Measurements from ENCODE around the gene RNF103.
A peak's percentile ranks its signal among the peaks of the same experiment; 100 is the strongest.
"Not testable (repeated sequence)": the region's sequence is repeated elsewhere in the genome, so short reads cannot be mapped to it uniquely, and the experiment has no call there.

Gene RNF103

GRCh38 chr2:86608832-86609410 is 14.7 kb downstream of the RNF103 start:
- peak overlapping the region; percentile 2 for H3K27ac Mint-ChIP-seq

DNA sequence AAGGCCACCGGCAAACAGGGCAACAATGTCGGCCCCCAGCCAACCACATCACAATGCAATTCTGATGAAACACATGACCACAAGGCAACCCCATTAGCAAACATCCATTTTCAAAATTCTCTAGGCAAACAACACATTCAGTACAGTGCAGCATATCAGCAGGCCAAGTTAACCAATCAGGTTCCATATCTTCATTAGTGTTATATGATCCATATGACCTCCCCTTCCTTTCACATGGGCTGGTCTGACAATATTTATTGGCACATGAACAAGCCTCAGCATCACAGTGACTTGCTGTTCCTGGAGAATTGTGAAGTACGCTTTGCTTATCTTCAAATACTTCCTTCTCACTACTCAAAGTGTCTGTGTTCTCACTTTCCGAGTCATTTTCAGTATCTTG is 19.8 kb downstream of the RNF103 start:
- Mint-ChIP-seq H3K9me3 (no peaks in the 10 kb centered on the region), H3K4me3 (no peak overlapping the region)

More at GRCh38 chr2:86608832-86609410, 14.7 kb downstream of the RNF103 start:
- H3K27me3 Mint-ChIP-seq, result no peaks in the 10 kb centered on the region
- peaks cover 23% of the 10 kb centered on the region for H3K4me1 Mint-ChIP-seq
- no peak overlapping the region for H3K4me3 Mint-ChIP-seq
- no peaks in the 10 kb centered on the region for H3K9me3 Mint-ChIP-seq
- H3K36me3 Mint-ChIP-seq, result peaks cover 26% of the 10 kb centered on the region

DNA sequence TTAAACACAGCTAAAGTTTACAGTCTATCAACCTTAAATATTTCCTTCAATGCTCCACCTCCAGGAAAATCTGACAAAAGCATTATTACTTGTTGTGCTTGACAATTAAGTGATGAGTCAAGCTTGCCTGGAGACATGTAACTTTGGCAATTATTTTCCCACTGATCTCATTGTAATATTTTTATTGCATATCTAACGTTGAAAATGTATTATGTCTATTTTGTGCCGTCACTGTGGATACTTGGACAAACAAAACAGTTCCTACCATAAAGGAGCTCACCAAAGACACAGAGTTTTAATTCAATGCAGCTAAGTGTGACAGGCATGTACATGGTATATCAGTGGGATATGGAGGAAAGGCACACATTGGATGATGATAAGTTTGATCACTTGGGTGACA is 24.7 kb downstream of the RNF103 start:
- Mint-ChIP-seq H3K27ac (peak overlapping the region; percentile 20), H3K4me1 (no peaks in the 10 kb centered on the region), H3K36me3 (peaks cover 3% of the 10 kb centered on the region), H3K27me3 (peaks cover 1% of the 10 kb centered on the region), H3K4me3 (no peak overlapping the region), H3K9me3 (no peaks in the 10 kb centered on the region)

More for the DNA sequence above, 19.8 kb downstream of the RNF103 start:
- no peak overlapping the region for H3K27ac Mint-ChIP-seq
- no peaks in the 10 kb centered on the region for H3K27me3 Mint-ChIP-seq
- peaks cover 20% of the 10 kb centered on the region for H3K36me3 Mint-ChIP-seq
- H3K4me1 Mint-ChIP-seq, result peaks cover 6% of the 10 kb centered on the region

- H3K4me3 Mint-ChIP-seq, result no peak overlapping the region
- H3K9me3 Mint-ChIP-seq, result no peaks in the 10 kb centered on the region
- H3K27ac Mint-ChIP-seq, result no peak overlapping the region
- H3K36me3 Mint-ChIP-seq, result no peaks in the 10 kb centered on the region
- no peaks in the 10 kb centered on the region for H3K4me1 Mint-ChIP-seq
- H3K27me3 Mint-ChIP-seq, result peaks cover 1% of the 10 kb centered on the region
These were observed 27.5 kb downstream of the RNF103 start for GRCh38 chr2:86596118-86596517.

GRCh38 chr2:86593266-86593665 is 30.4 kb downstream of the RNF103 start:
- Mint-ChIP-seq H3K27ac (no peak overlapping the region), H3K4me3 (no peak overlapping the region), H3K9me3 (no peaks in the 10 kb centered on the region), H3K27me3 (peaks cover 1% of the 10 kb centered on the region), H3K4me1 (no peaks in the 10 kb centered on the region), H3K36me3 (no peaks in the 10 kb centered on the region)

GRCh38 chr2:86592547-86593230 is 31.0 kb downstream of the RNF103 start:
- no peaks in the 10 kb centered on the region for H3K36me3 Mint-ChIP-seq
- H3K9me3 Mint-ChIP-seq, result no peaks in the 10 kb centered on the region
- peaks cover 1% of the 10 kb centered on the region for H3K27me3 Mint-ChIP-seq
- H3K4me1 Mint-ChIP-seq, result no peaks in the 10 kb centered on the region
- no peak overlapping the region for H3K4me3 Mint-ChIP-seq
- no peak overlapping the region for H3K27ac Mint-ChIP-seq

GRCh38 chr2:86589701-86590100 is 34.0 kb downstream of the RNF103 start:
- not testable (repeated sequence) for H3K4me3 Mint-ChIP-seq, H3K27me3 Mint-ChIP-seq, H3K4me1 Mint-ChIP-seq, H3K27ac Mint-ChIP-seq, H3K9me3 Mint-ChIP-seq, H3K36me3 Mint-ChIP-seq

GRCh38 chr2:86584151-86584913 is 39.3 kb downstream of the RNF103 start:
- Mint-ChIP-seq H3K27ac (peak overlapping the region; percentile 91), H3K9me3 (peaks cover 4% of the 10 kb centered on the region), H3K27me3 (no peaks in the 10 kb centered on the region), H3K4me1 (peaks cover 20% of the 10 kb centered on the region), H3K36me3 (no peaks in the 10 kb centered on the region), H3K4me3 (peak overlapping the region; percentile 11)

GRCh38 chr2:86580560-86580959 is 43.1 kb downstream of the RNF103 start:
- no peaks in the 10 kb centered on the region for H3K27me3 Mint-ChIP-seq
- no peak overlapping the region for H3K27ac Mint-ChIP-seq

DNA sequence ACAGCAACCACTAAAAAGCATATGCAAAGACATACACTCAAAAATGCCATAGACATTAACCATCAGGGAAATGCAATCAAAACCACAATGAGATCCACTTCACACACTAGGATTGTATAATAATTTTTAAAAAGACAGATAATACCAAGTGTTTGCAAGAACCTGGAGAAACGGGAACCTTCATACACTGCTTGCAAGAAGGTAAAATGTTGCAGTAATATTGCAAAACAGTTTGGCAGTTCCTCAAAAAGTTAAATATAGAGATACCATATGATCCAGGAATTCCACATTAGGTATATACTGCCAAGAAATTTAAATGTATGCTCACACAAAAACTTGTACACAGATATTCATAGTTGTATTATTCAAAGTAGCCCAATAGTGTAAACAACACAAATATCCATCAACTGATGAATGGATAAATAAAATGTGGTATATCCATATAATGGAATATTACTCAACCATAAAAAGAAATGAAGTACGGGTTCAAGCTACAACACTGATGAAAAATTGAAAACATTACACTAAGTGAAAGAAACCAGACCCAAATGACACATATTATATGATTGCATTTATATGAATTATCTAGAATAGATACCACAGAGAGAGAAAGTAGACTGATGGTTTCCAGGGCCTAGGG is 45.7 kb downstream of the RNF103 start:
- Mint-ChIP-seq H3K9me3 (no peaks in the 10 kb centered on the region), H3K4me1 (no peaks in the 10 kb centered on the region), H3K36me3 (no peaks in the 10 kb centered on the region)

More at GRCh38 chr2:86580560-86580959, 43.1 kb downstream of the RNF103 start:
- Mint-ChIP-seq H3K4me3 (no peak overlapping the region), H3K4me1 (peaks cover 20% of the 10 kb centered on the region), H3K36me3 (no peaks in the 10 kb centered on the region), H3K9me3 (peaks cover 4% of the 10 kb centered on the region)

GRCh38 chr2:86570059-86570458 is 53.6 kb downstream of the RNF103 start:
- H3K36me3 Mint-ChIP-seq, result no peaks in the 10 kb centered on the region

More for the DNA sequence above, 45.7 kb downstream of the RNF103 start:
- no peaks in the 10 kb centered on the region for H3K27me3 Mint-ChIP-seq
- no peak overlapping the region for H3K27ac Mint-ChIP-seq
- no peak overlapping the region for H3K4me3 Mint-ChIP-seq

DNA sequence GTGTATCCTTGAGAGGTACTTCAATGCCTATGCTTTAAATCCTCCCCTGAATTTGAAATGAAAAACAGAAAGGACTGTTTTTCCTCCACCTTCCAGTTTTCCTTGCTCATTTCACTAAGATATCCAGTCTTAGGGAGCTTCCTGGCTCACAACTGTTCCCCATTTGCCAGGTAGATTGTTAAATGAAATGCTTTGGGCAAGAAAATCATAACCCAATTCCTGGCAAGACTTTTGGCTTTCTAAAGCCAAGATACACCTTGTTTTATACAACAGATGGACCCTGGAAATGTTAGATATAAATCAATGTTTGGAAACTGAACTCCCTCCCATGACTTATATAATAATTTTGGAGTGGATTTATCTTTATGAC is 56.9 kb downstream of the RNF103 start:
- H3K4me3 Mint-ChIP-seq, result no peak overlapping the region
- H3K4me1 Mint-ChIP-seq, result peaks cover 14% of the 10 kb centered on the region
- H3K36me3 Mint-ChIP-seq, result no peaks in the 10 kb centered on the region
- H3K27me3 Mint-ChIP-seq, result no peaks in the 10 kb centered on the region
- no peaks in the 10 kb centered on the region for H3K9me3 Mint-ChIP-seq
- H3K27ac Mint-ChIP-seq, result no peak overlapping the region

More at GRCh38 chr2:86570059-86570458, 53.6 kb downstream of the RNF103 start:
- Mint-ChIP-seq H3K9me3 (no peaks in the 10 kb centered on the region), H3K4me1 (no peaks in the 10 kb centered on the region), H3K4me3 (no peak overlapping the region), H3K27me3 (no peaks in the 10 kb centered on the region), H3K27ac (no peak overlapping the region)

- Mint-ChIP-seq H3K27ac (no peak overlapping the region), H3K4me3 (no peak overlapping the region), H3K36me3 (no peaks in the 10 kb centered on the region), H3K27me3 (no peaks in the 10 kb centered on the region), H3K4me1 (peaks cover 19% of the 10 kb centered on the region), H3K9me3 (no peaks in the 10 kb centered on the region)
These were observed 57.4 kb downstream of the RNF103 start for GRCh38 chr2:86566158-86566820.

DNA sequence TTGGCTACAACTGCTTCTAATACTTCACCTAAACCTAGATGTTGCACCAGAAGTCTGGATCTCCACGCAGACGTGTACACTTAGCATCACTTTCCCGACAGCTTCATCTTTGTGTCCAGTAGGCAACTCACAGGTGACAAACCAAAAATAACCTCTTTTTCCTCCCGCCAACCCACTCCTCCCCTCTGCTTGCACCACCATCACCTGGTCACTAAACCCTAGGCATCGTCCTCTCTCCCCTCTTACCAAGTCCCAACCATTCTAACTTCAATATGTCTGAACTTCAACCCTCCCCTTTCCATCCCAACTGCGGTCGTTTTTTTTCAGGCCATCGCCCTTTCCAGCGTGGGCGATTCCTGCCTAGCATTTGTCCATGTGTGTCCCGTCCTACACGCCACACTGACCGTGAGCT is 60.0 kb downstream of the RNF103 start:
- no peaks in the 10 kb centered on the region for H3K9me3 Mint-ChIP-seq

GRCh38 chr2:86562922-86563649 is 60.6 kb downstream of the RNF103 start, which contains the start of gene CHMP3:
TSS of gene CHMP3 (minus strand) at chr2:86563443. CDS start at chr2:86563348, 95 bp downstream.
- peak within 1 kb of the TSS; percentile 99 for H3K27ac Mint-ChIP-seq
- peaks cover 26% of the 10 kb centered on the region for H3K4me1 Mint-ChIP-seq
- no peaks in the 10 kb centered on the region for H3K9me3 Mint-ChIP-seq
- peaks cover 9% of the 10 kb centered on the region for H3K36me3 Mint-ChIP-seq
- peak within 1 kb of the TSS; percentile 94 for H3K4me3 Mint-ChIP-seq
- H3K27me3 Mint-ChIP-seq, result no peaks in the 10 kb centered on the region

More for the DNA sequence above, 60.0 kb downstream of the RNF103 start:
- Mint-ChIP-seq H3K36me3 (peaks cover 4% of the 10 kb centered on the region), H3K27me3 (no peaks in the 10 kb centered on the region), H3K27ac (peak overlapping the region; percentile 99), H3K4me3 (peak overlapping the region; percentile 94), H3K4me1 (peaks cover 26% of the 10 kb centered on the region)

Data from activated naive CD4-positive, alpha-beta T cell treated with anti-CD3 and anti-CD28 coated beads, Interleukin-2, amount 50 U/mL, for 24 hours (primary cell).